Endothelial cell of umbilical vein (primary cell): ENCODE measurements around the gene TRIML1. TPM values are rescaled to one million over a fixed set of nuclear protein-coding genes. Genes with fewer than 3 reads are reported as not detected.

Experiments
- BruUV-seq: library from RNA; stranded (reverse); fragments of 400-500 nt; replicated peaks from 2 replicates; lab custom pipeline; 2021; lab: Mats Ljungman, UMichigan
- CTCF ChIA-PET: fragments of 300-600, 350-600 bp; sonication (Branson Sonifier 250); formaldehyde crosslinking; loops from one replicate; lab custom pipeline; 2021; ENCODE audit warnings: antibody characterized with exemption, inconsistent platforms; lab: Charles Lee
- POLR2A ChIA-PET: fragments of 300-600, 350-600 bp; sonication (Branson Sonifier 250); formaldehyde crosslinking; loops from one replicate; lab custom pipeline; 2021; ENCODE audit warnings: antibody characterized with exemption, inconsistent platforms; lab: Charles Lee
- DNase-seq: peaks from one replicate; pipeline ENCODE4 v3.0.0-alpha.2; 2011; ENCODE audit warnings: low read depth, low spot score
- FAIRE-seq: peaks from 2 replicates; lab custom pipeline; 2011; peaks lifted over from hg19 to GRCh38; lab: Jason Lieb, UNC
- H2AFZ ChIP-seq: 2 replicates; pipeline ENCODE4 v1.6.0; 2012; ENCODE audit warnings: low read depth, low read length, control low read depth, inconsistent platforms
- H3K27ac ChIP-seq: 2 replicates; pipeline ENCODE4 v1.5.1; 2011; ENCODE audit warnings: low read depth, mild to moderate bottlenecking, control low read depth, low read length, moderate library complexity; ENCODE audit not compliant: insufficient read depth
- H3K27me3 ChIP-seq, 2 experiments: 2 replicates each; pipeline versions ENCODE4 v1.6.0 to v1.6.1; 2011; ENCODE audit warnings: low read length in 2 of 2, mixed read lengths in 1 of 2; ENCODE audit not compliant: control insufficient read depth in 2 of 2, insufficient read depth in 2 of 2
- H3K36me3 ChIP-seq, 2 experiments: 2 replicates in 1 of 2; 3 replicates in 1 of 2; pipeline ENCODE4 v1.5.1; 2011; ENCODE audit warnings: low read length in 2 of 2, mild to moderate bottlenecking in 1 of 2, moderate library complexity in 1 of 2; ENCODE audit not compliant: control insufficient read depth in 2 of 2, insufficient read depth in 2 of 2; ENCODE audit errors: extremely low read depth in 1 of 2
- H3K4me1 ChIP-seq: 3 replicates; pipeline ENCODE4 v1.5.1; 2011; ENCODE audit warnings: mild to moderate bottlenecking, low read length; ENCODE audit not compliant: control insufficient read depth, insufficient read depth; ENCODE audit errors: extremely low read depth
- H3K4me2 ChIP-seq: 2 replicates; pipeline ENCODE4 v1.6.1; 2011; ENCODE audit warnings: low read length, control low read depth, mixed read lengths; ENCODE audit not compliant: insufficient read depth
- H3K4me3 ChIP-seq, 3 experiments: fragments of 200-600 bp in 1 of 3; sonication (generic), shearing (Covaris generic) in 1 of 3; replicated peaks in 1 of 3; 2 replicates each; pipeline ENCODE4 v1.5.1; 2011 to 2016; ENCODE audit warnings: control low read depth in 3 of 3, low read length in 3 of 3, mild to moderate bottlenecking in 2 of 3, inconsistent platforms in 1 of 3, low read depth in 1 of 3, moderate library complexity in 1 of 3; ENCODE audit not compliant: insufficient read depth in 1 of 3
- H3K79me2 ChIP-seq: 2 replicates; pipeline ENCODE4 v1.6.0; 2012; ENCODE audit warnings: low read length, inconsistent platforms; ENCODE audit not compliant: control insufficient read depth, insufficient read depth
- H3K9ac ChIP-seq: replicated peaks from 2 replicates; pipeline ENCODE3; 2011; ENCODE audit warnings: low read length, control low read depth; ENCODE audit not compliant: insufficient read depth; ENCODE audit errors: extremely low read depth
- H3K9me1 ChIP-seq: replicated peaks from 3 replicates; pipeline ENCODE4 v1.6.0; 2011; ENCODE audit warnings: mild to moderate bottlenecking, low read length; ENCODE audit not compliant: control insufficient read depth, insufficient read depth; ENCODE audit errors: extremely low read depth
- H3K9me3 ChIP-seq: replicated peaks from 2 replicates; pipeline ENCODE4 v1.5.1; 2012; ENCODE audit warnings: low read length, inconsistent platforms; ENCODE audit not compliant: control insufficient read depth, insufficient read depth
- H4K20me1 ChIP-seq: replicated peaks from 2 replicates; pipeline ENCODE3; 2011; ENCODE audit warnings: mild to moderate bottlenecking, low read length; ENCODE audit not compliant: control insufficient read depth, insufficient read depth; ENCODE audit errors: extremely low read depth
- CTCF ChIP-seq, 2 donors: IDR thresholded peaks; 1 replicate in 1 of 2; 2 replicates in 1 of 2; pipeline ENCODE4 v1.5.1; 2011; ENCODE audit warnings: low read length in 2 of 2, mild to moderate bottlenecking in 2 of 2, moderate library complexity in 2 of 2, control low read depth in 1 of 2, inconsistent platforms in 1 of 2, low read depth in 1 of 2; ENCODE audit not compliant: insufficient read depth in 1 of 2; ENCODE audit errors: extremely low read depth in 1 of 2
- EZH2 ChIP-seq: IDR thresholded peaks from 2 replicates; pipeline ENCODE4 v1.6.1; 2012; ENCODE audit warnings: borderline replicate concordance, low read depth, mild to moderate bottlenecking, moderate library complexity, low read length, inconsistent platforms; ENCODE audit not compliant: severe bottlenecking
- FOS ChIP-seq: IDR thresholded peaks from 2 replicates; pipeline ENCODE4 v1.6.1; 2011; ENCODE audit warnings: mild to moderate bottlenecking, low read length, moderate library complexity, borderline replicate concordance; ENCODE audit not compliant: insufficient read depth
- GATA2 ChIP-seq: IDR thresholded peaks from 2 replicates; pipeline ENCODE4 v1.7.0; 2011; ENCODE audit warnings: low read depth, mild to moderate bottlenecking, moderate library complexity, mixed read lengths, low read length; ENCODE audit not compliant: insufficient read length, insufficient read depth
- JUN ChIP-seq: IDR thresholded peaks from 2 replicates; pipeline ENCODE4 v1.6.1; 2011; ENCODE audit warnings: borderline replicate concordance, low read depth; ENCODE audit not compliant: insufficient read length, insufficient read depth
- MAX ChIP-seq: IDR thresholded peaks from 2 replicates; pipeline ENCODE4 v1.6.1; 2011; ENCODE audit not compliant: insufficient read depth, insufficient read length
- MYC ChIP-seq: IDR thresholded peaks from one replicate; pipeline ENCODE4 v1.6.1; 2011; ENCODE audit warnings: mild to moderate bottlenecking, low read depth, low read length
- POLR2A ChIP-seq: IDR thresholded peaks from 2 replicates; pipeline ENCODE4 v1.6.1; 2012; ENCODE audit warnings: low read depth, mild to moderate bottlenecking, control low read depth, low read length
- POLR2AphosphoS5 ChIP-seq: IDR thresholded peaks from 2 replicates; pipeline ENCODE4 v1.6.1; 2012; ENCODE audit warnings: low read depth, mild to moderate bottlenecking, control low read depth, low read length, moderate library complexity; ENCODE audit not compliant: insufficient read depth
- dilution Hi-C: fragments of 300-500 bp; cut with MboI; formaldehyde crosslinking; loops from one replicate; pipeline ENCODE4 v1.15.0; 2019; ENCODE audit warnings: low sequenced_read_pairs; ENCODE audit not compliant: extremely low pct_ligation_motif_present
- intact Hi-C: fragments of 100-400 bp; cut with micrococcal nuclease; formaldehyde crosslinking; loops from one replicate; pipeline ENCODE4 v1.10.0; 2022
- polyA plus RNA-seq, 4 experiments: library from polyadenylated mRNA; depleted of rRNA in 3 of 4; stranded (reverse) in 3 of 4; unstranded in 1 of 4; fragments of >200 nt; gene quantifications; 2 replicates each; pipeline versions ENCODE4 v1.2.1 to v1.2.3, GENCODE V29; 2011 to 2012; ENCODE audit warnings: missing spikeins in 1 of 4
- total RNA-seq: library from RNA; stranded (reverse); gene quantifications from 2 replicates; pipeline ENCODE4 v1.2.3, GENCODE V29; 2021

Gene TRIML1
- total and polyA plus RNA-seq, 2 donors (not counting 3 experiments of a cell fraction or from before 2014, with no cell fraction given): not detected

- no peak for DNase-seq
- Histone ChIP-seq H3K4me2 (no peak overlapping the region), H3K27me3 (no peaks in the 10 kb centered on the region), H4K20me1 (no peaks in the 10 kb centered on the region), H3K9ac (no peak overlapping the region), H3K9me1 (no peaks in the 10 kb centered on the region), H3K9me3 (peaks cover 11% of the 10 kb centered on the region), H3K4me3 (no peak overlapping the region), H3K36me3 (no peaks in the 10 kb centered on the region), H2AFZ (no peak overlapping the region), H3K27ac (no peak overlapping the region), H3K4me1 (no peaks in the 10 kb centered on the region), H3K79me2 (no peaks in the 10 kb centered on the region)
- CTCF ChIA-PET: no interaction called here
- FAIRE-seq: no peak
- BruUV-seq: no TSS peak
- POLR2A ChIA-PET: no interaction called here
- intact Hi-C loops: no loop called here
- no peak for TF ChIP-seq JUN
- no peak for TF ChIP-seq MAX
- no peak for TF ChIP-seq POLR2AphosphoS5
- no peak for TF ChIP-seq MYC
- no peak for TF ChIP-seq GATA2
- no peak for TF ChIP-seq EZH2
- TF ChIP-seq POLR2A: no peak
- TF ChIP-seq CTCF (IDR thresholded peaks at IDR 0.05; ENCODE audit: extremely low read depth in 1 of 2, insufficient read depth in 1 of 2, low read depth in 1 of 2, low read length in 2 of 2): no peak
- no peak for TF ChIP-seq FOS
- dilution Hi-C loops: no loop called here
Observed at GRCh38 chr4:188162698-188163097, 23.5 kb downstream of the TRIML1 start.
